ENCODE data around the gene PLEKHG3.

- TF ChIP-seq POLR2AphosphoS5 (IDR thresholded peaks at IDR 0.05) (no peak), POLR2A (IDR thresholded peaks at IDR 0.05) (no peak), EP300 (IDR thresholded peaks at IDR 0.05; ENCODE audit: low read depth) (no peak)
- TF ChIP-seq, protein P1, sequence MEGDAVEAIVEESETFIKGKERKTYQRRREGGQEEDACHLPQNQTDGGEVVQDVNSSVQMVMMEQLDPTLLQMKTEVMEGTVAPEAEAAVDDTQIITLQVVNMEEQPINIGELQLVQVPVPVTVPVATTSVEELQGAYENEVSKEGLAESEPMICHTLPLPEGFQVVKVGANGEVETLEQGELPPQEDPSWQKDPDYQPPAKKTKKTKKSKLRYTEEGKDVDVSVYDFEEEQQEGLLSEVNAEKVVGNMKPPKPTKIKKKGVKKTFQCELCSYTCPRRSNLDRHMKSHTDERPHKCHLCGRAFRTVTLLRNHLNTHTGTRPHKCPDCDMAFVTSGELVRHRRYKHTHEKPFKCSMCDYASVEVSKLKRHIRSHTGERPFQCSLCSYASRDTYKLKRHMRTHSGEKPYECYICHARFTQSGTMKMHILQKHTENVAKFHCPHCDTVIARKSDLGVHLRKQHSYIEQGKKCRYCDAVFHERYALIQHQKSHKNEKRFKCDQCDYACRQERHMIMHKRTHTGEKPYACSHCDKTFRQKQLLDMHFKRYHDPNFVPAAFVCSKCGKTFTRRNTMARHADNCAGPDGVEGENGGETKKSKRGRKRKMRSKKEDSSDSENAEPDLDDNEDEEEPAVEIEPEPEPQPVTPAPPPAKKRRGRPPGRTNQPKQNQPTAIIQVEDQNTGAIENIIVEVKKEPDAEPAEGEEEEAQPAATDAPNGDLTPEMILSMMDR (IDR thresholded peaks at IDR 0.05) = no peak
Measured at GRCh38 chr14:64719601-64720000, 15.4 kb downstream of the PLEKHG3 start.
